Liver (tissue), 3 donors: ENCODE measurements around the gene RPTOR.

Experiments used
- ATF3 ChIP-seq: IDR thresholded peaks from 2 replicates; pipeline ENCODE4 v1.6.1; 2016; ENCODE audit warnings: antibody characterized with exemption
- CTCF ChIP-seq: fragments of 150-350 bp; IDR thresholded peaks from 2 replicates; pipeline ENCODE4 v1.5.1; 2017; ENCODE audit warnings: improper control_type of control experiment, low read depth, low read length; ENCODE audit not compliant: missing input control
- EGR1 ChIP-seq, 2 donors: IDR thresholded peaks; 2 replicates each; pipeline ENCODE4 v1.6.1; 2016 to 2018; ENCODE audit warnings: antibody characterized with exemption in 2 of 2, low read depth in 2 of 2
- GABPA ChIP-seq, 2 donors: IDR thresholded peaks in 1 of 2; conservative IDR thresholded peaks in 1 of 2; 2 replicates each; pipeline ENCODE4 v1.6.1; 2016; ENCODE audit warnings: antibody characterized with exemption in 2 of 2, mild to moderate bottlenecking in 1 of 2, moderate library complexity in 1 of 2
- RAD21 ChIP-seq, 2 donors: IDR thresholded peaks; 2 replicates each; pipeline ENCODE4 v1.6.1; 2016; ENCODE audit warnings: antibody characterized with exemption in 2 of 2, mild to moderate bottlenecking in 2 of 2
- REST ChIP-seq: IDR thresholded peaks from 2 replicates; pipeline ENCODE4 v1.6.1; 2016; ENCODE audit warnings: antibody characterized with exemption, mild to moderate bottlenecking
- SP1 ChIP-seq: IDR thresholded peaks from 2 replicates; pipeline ENCODE4 v1.6.1; 2018; ENCODE audit warnings: antibody characterized with exemption, mild to moderate bottlenecking
- TAF1 ChIP-seq: conservative IDR thresholded peaks from 2 replicates; pipeline ENCODE4 v1.6.1; 2016; ENCODE audit warnings: antibody characterized with exemption, mild to moderate bottlenecking
- YY1 ChIP-seq: IDR thresholded peaks from 2 replicates; pipeline ENCODE4 v1.6.1; 2016; ENCODE audit warnings: antibody characterized with exemption, mild to moderate bottlenecking
- ZBTB33 ChIP-seq: IDR thresholded peaks from 2 replicates; pipeline ENCODE4 v1.6.1; 2016; ENCODE audit warnings: antibody characterized with exemption
- TF ChIP-seq, protein P1 (sequence below): IDR thresholded peaks from 2 replicates; pipeline ENCODE4 v1.6.1; 2016; ENCODE audit warnings: antibody characterized with exemption
- donor health status: healthy.
- donor health status: healthy.

- TF ChIP-seq RAD21 (IDR thresholded peaks at IDR 0.05), result no peak
- no peak for TF ChIP-seq CTCF
- no peak for TF ChIP-seq EGR1 (IDR thresholded peaks at IDR 0.05; ENCODE audit: low read depth in 2 of 2)
- TF ChIP-seq TAF1, result no peak
- TF ChIP-seq GABPA (IDR thresholded peaks at IDR 0.05 in 1 of 2, conservative IDR thresholded peaks at IDR 0.05 in 1 of 2), result no peak
- no peak for TF ChIP-seq REST
- no peak for TF ChIP-seq ZBTB33
- TF ChIP-seq YY1, result no peak
- no peak for TF ChIP-seq SP1
- TF ChIP-seq, protein P1, sequence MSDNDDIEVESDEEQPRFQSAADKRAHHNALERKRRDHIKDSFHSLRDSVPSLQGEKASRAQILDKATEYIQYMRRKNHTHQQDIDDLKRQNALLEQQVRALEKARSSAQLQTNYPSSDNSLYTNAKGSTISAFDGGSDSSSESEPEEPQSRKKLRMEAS, result no peak
- no peak for TF ChIP-seq ATF3
Measured at GRCh38 chr17:80992948-80993624, 448.4 kb downstream of the RPTOR start.
